ENCODE measurements around the gene CCDC158. TPM values are rescaled to one million over a fixed set of nuclear protein-coding genes. Genes with fewer than 3 reads are reported as not detected.

CCDC158 gene
- total and polyA plus RNA-seq, 2 donors (not counting 3 experiments of a cell fraction or from before 2014, with no cell fraction given): not detected

DNA sequence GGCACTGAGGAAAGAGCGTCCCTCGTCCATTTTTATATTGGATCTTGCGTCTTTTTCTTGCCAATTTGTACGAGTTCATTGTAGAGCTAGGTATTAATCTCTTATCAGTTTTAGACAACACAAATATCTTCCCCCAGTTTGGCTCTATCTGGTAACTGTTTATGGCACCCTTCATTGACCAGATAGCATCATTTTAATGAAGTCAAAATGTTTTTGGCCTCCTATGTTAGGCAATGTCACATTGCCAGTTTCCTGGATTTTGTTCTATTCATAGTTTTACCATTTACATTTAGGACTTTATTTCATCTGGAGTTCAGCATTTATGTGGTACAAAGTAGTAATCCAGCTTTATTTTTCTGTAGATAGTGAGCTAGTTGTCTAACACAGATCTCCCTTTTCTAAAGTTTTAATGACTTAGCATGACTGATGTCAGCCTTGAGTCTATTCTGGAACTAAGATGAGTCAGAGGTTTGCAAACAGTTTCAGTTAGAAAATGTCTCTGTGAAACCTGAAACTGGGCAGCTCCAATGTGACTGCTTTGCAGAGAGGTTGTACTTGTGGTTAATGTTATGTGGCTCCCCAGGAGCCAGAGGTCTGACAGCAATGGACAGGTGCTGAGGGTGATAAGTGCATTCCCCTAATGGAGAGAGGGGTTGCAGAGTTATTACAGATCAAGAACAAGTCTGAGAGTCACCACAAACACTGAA is 119.7 kb downstream of the CCDC158 start:
- H3K27me3 ChIP-seq (ENCODE audit: control insufficient read depth in 2 of 2, insufficient read depth in 2 of 2, low read length in 2 of 2): peaks cover 0 to 2% of the 10 kb centered on the region in 2 experiments
- no peak overlapping the region for H3K4me3 ChIP-seq (replicated peaks in 1 of 3; ENCODE audit: insufficient read depth in 1 of 3, low read depth in 1 of 3, low read length in 3 of 3)
- intact Hi-C loops (cut with micrococcal nuclease): no loop called here
- H2AFZ ChIP-seq (ENCODE audit: low read depth, low read length): no peak overlapping the region
- no peak for DNase-seq (ENCODE audit: low read depth, low spot score)
- TF ChIP-seq MYC (IDR thresholded peaks at IDR 0.05; ENCODE audit: low read depth, low read length) (no peak), FOS (IDR thresholded peaks at IDR 0.05; ENCODE audit: borderline replicate concordance, insufficient read depth, low read length) (peak; percentile 31)
- no peaks in the 10 kb centered on the region for H3K36me3 ChIP-seq (ENCODE audit: control insufficient read depth in 2 of 2, extremely low read depth in 1 of 2, insufficient read depth in 2 of 2, low read length in 2 of 2)
- no peaks in the 10 kb centered on the region for H4K20me1 ChIP-seq (replicated peaks; ENCODE audit: control insufficient read depth, extremely low read depth, insufficient read depth, low read length)
- FAIRE-seq: peak; percentile 21
- CTCF ChIA-PET: interaction anchor here (2.0 kb wide), 1 partner anchor 122 kb away, joined by 6 read pairs; no protein-coding TSS in a partner anchor
- H3K9ac ChIP-seq (replicated peaks; ENCODE audit: extremely low read depth, insufficient read depth, low read length): no peak overlapping the region
- no peaks in the 10 kb centered on the region for H3K9me3 ChIP-seq (replicated peaks; ENCODE audit: control insufficient read depth, insufficient read depth, low read length)
- no peaks in the 10 kb centered on the region for H3K9me1 ChIP-seq (replicated peaks; ENCODE audit: control insufficient read depth, extremely low read depth, insufficient read depth, low read length)
- POLR2A ChIA-PET: no interaction called here
- no peak overlapping the region for H3K4me2 ChIP-seq (ENCODE audit: insufficient read depth, low read length)
- dilution Hi-C loops (cut with MboI; ENCODE audit: extremely low pct_ligation_motif_present, low sequenced_read_pairs): no loop called here
- BruUV-seq (replicated peaks): no TSS peak
- no peaks in the 10 kb centered on the region for H3K79me2 ChIP-seq (ENCODE audit: control insufficient read depth, insufficient read depth, low read length)
- no peak overlapping the region for H3K27ac ChIP-seq (ENCODE audit: insufficient read depth, low read depth, low read length)
- H3K4me1 ChIP-seq (ENCODE audit: control insufficient read depth, extremely low read depth, insufficient read depth, low read length): peaks cover 2% of the 10 kb centered on the region

DNA sequence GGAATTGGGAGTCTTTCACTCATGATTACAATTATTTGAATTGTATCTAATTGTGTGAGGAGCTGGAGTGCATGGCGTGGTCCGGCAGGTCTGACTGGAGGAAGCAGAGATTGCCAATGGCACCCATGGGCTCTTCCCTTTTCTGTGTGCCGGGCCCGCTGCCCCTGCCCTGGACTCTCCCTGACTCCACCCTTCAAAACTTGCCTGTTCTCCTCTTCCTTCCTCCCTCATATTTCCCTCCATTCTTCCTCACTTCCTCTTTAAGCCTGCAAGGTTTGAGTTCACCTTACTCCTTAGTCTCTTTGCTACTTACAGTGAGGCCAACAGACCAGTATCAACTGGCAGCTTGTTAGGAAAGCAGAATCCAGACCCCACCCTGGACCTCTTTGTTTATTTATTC is 120.9 kb downstream of the CCDC158 start:
- Histone ChIP-seq H3K36me3 (ENCODE audit: control insufficient read depth in 2 of 2, extremely low read depth in 1 of 2, insufficient read depth in 2 of 2, low read length in 2 of 2) (no peaks in the 10 kb centered on the region), H3K27me3 (ENCODE audit: control insufficient read depth in 2 of 2, insufficient read depth in 2 of 2, low read length in 2 of 2) (peaks cover 2 to 4% of the 10 kb centered on the region in 2 experiments), H2AFZ (ENCODE audit: low read depth, low read length) (no peak overlapping the region), H3K4me3 (replicated peaks in 1 of 3; ENCODE audit: insufficient read depth in 1 of 3, low read depth in 1 of 3, low read length in 3 of 3) (no peak overlapping the region), H3K9ac (replicated peaks; ENCODE audit: extremely low read depth, insufficient read depth, low read length) (no peak overlapping the region), H3K4me2 (ENCODE audit: insufficient read depth, low read length) (no peak overlapping the region), H3K9me3 (replicated peaks; ENCODE audit: control insufficient read depth, insufficient read depth, low read length) (no peaks in the 10 kb centered on the region), H3K27ac (ENCODE audit: insufficient read depth, low read depth, low read length) (no peak overlapping the region), H4K20me1 (replicated peaks; ENCODE audit: control insufficient read depth, extremely low read depth, insufficient read depth, low read length) (no peaks in the 10 kb centered on the region), H3K79me2 (ENCODE audit: control insufficient read depth, insufficient read depth, low read length) (no peaks in the 10 kb centered on the region), H3K4me1 (ENCODE audit: control insufficient read depth, extremely low read depth, insufficient read depth, low read length) (no peaks in the 10 kb centered on the region), H3K9me1 (replicated peaks; ENCODE audit: control insufficient read depth, extremely low read depth, insufficient read depth, low read length) (no peaks in the 10 kb centered on the region)
- CTCF ChIA-PET: interaction anchor here (2.0 kb wide), 1 partner anchor 120 kb away, joined by 6 read pairs; no protein-coding TSS in a partner anchor
- dilution Hi-C loops (cut with MboI; ENCODE audit: extremely low pct_ligation_motif_present, low sequenced_read_pairs): no loop called here
- DNase-seq (ENCODE audit: low read depth, low spot score) (no peak), FAIRE-seq (no peak)
- TF ChIP-seq GATA2 (IDR thresholded peaks at IDR 0.05; ENCODE audit: insufficient read depth, insufficient read length, low read depth, low read length) (no peak), POLR2AphosphoS5 (IDR thresholded peaks at IDR 0.05; ENCODE audit: insufficient read depth, low read depth, low read length) (no peak), FOS (IDR thresholded peaks at IDR 0.05; ENCODE audit: borderline replicate concordance, insufficient read depth, low read length) (no peak), JUN (IDR thresholded peaks at IDR 0.05; ENCODE audit: borderline replicate concordance, insufficient read depth, insufficient read length, low read depth) (no peak), POLR2A (IDR thresholded peaks at IDR 0.05; ENCODE audit: low read depth, low read length) (no peak), EZH2 (IDR thresholded peaks at IDR 0.05; ENCODE audit: borderline replicate concordance, low read depth, low read length, severe bottlenecking) (no peak), MYC (IDR thresholded peaks at IDR 0.05; ENCODE audit: low read depth, low read length) (no peak)
- TF ChIP-seq, protein P1, sequence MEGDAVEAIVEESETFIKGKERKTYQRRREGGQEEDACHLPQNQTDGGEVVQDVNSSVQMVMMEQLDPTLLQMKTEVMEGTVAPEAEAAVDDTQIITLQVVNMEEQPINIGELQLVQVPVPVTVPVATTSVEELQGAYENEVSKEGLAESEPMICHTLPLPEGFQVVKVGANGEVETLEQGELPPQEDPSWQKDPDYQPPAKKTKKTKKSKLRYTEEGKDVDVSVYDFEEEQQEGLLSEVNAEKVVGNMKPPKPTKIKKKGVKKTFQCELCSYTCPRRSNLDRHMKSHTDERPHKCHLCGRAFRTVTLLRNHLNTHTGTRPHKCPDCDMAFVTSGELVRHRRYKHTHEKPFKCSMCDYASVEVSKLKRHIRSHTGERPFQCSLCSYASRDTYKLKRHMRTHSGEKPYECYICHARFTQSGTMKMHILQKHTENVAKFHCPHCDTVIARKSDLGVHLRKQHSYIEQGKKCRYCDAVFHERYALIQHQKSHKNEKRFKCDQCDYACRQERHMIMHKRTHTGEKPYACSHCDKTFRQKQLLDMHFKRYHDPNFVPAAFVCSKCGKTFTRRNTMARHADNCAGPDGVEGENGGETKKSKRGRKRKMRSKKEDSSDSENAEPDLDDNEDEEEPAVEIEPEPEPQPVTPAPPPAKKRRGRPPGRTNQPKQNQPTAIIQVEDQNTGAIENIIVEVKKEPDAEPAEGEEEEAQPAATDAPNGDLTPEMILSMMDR (IDR thresholded peaks at IDR 0.05; ENCODE audit: extremely low read depth in 1 of 2, insufficient read depth in 1 of 2, low read depth in 1 of 2, low read length in 2 of 2): no peak
- TF ChIP-seq, protein P2, sequence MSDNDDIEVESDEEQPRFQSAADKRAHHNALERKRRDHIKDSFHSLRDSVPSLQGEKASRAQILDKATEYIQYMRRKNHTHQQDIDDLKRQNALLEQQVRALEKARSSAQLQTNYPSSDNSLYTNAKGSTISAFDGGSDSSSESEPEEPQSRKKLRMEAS (IDR thresholded peaks at IDR 0.05; ENCODE audit: insufficient read depth, insufficient read length): no peak
- POLR2A ChIA-PET: no interaction called here
- no TSS peak for BruUV-seq (replicated peaks)
- intact Hi-C loops (cut with micrococcal nuclease): no loop called here

All from endothelial cell of umbilical vein (primary cell).